Tongue (tissue), 2 donors: Measurements from ENCODE around the gene SLC6A11. TPM values are rescaled to one million over a fixed set of nuclear protein-coding genes. Genes with fewer than 3 reads are reported as not detected.
A peak's percentile ranks its signal among the peaks of the same experiment; 100 is the strongest.

Experiments used
- DNase-seq: peaks from one replicate; pipeline ENCODE4 v3.0.0-alpha.2; 2015
- total RNA-seq: library from RNA; depleted of rRNA; stranded (reverse); fragments of >200 nt; gene quantifications from one replicate; pipeline ENCODE4 v1.2.3, GENCODE V29; 2014

Gene SLC6A11
- total RNA-seq, 1 donor from 2014 or later: 0.21 TPM

GRCh38 chr3:10930666-10931040, 114.6 kb downstream of the SLC6A11 start:
- no peak for DNase-seq

GRCh38 chr3:10932596-10932995, 116.6 kb downstream of the SLC6A11 start:
- DNase-seq: no peak

GRCh38 chr3:10933021-10933420, 117.0 kb downstream of the SLC6A11 start:
- no peak for DNase-seq

DNA sequence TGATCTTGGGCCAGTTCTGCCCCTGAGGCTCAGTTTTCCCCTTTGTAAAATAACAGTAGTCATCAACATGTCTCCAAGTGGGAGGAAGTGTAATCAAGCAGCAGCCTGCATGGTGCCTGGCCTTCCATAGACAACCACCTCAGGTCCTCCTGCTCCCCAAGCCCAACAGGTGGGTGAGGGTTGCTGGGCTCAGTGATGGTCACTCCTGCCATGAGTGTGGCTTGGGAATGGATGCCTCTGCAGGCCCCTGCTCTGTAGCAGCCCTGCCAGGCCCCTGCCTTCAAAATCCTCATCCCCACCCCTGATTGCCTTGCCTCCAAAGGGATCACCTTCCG, 117.4 kb downstream of the SLC6A11 start:
- DNase-seq: no peak

DNA sequence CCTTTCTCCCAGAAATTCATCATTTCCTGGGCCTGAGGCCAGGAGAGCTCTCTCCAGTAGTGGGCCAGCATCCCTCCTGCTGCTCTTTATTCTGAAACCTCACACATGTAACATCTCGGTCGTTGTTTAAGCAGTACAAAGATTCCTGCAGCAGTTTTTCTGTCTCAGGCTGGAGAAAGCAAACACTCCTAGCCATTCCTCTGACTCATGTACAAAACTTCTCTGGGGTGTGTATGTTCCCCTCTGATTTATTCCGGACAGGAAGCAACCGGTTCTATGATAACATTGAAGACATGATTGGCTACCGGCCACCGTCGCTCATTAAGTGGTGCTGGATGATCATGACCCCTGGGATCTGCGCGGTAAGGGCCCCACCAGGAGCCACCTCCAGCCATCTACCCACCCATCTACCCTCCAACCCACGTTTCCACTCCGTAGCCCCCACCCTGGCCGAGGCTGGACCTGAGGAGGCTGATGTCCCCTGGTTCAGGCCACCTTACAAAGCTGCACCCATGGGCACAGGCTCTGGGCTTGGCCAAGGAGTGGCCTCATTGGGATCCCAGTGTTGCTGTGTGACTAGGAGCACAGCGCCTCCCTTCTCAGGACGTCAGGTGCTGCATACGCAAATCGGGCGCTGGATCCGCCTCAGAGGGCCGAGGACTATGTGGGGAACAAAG, 117.9 kb downstream of the SLC6A11 start:
- DNase-seq: no peak

- DNase-seq: no peak
These were observed 119.0 kb downstream of the SLC6A11 start for GRCh38 chr3:10935028-10935427.

- DNase-seq: no peak
These were observed 120.0 kb downstream of the SLC6A11 start for GRCh38 chr3:10935846-10936631.

- DNase-seq: no peak
These were observed 120.7 kb downstream of the SLC6A11 start for GRCh38 chr3:10936686-10937085.

- no peak for DNase-seq
These were observed 121.3 kb downstream of the SLC6A11 start for GRCh38 chr3:10937141-10937825.

DNA sequence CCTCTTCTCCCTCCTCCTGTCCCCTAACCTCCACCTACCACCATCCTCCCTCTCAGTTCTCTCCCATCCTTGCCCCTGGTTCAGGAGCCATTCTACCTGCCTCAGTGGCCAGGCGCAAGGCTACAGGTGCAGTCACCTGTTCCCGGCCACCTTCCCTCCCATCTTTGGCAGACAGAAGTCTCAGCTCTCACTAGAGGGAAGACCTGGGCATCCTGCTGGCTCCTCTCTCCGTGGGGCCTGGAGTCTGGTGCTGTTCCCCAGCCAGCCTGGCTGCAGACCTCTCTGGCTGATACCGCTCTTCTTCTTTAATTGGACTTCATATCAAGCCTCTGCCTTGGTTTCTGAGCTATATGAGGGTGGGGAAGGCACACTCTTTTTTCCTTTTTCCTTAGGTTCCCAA, 123.5 kb downstream of the SLC6A11 start:
- no peak for DNase-seq

GRCh38 chr3:10940106-10940505, 124.1 kb downstream of the SLC6A11 start:
- DNase-seq: no peak

DNA sequence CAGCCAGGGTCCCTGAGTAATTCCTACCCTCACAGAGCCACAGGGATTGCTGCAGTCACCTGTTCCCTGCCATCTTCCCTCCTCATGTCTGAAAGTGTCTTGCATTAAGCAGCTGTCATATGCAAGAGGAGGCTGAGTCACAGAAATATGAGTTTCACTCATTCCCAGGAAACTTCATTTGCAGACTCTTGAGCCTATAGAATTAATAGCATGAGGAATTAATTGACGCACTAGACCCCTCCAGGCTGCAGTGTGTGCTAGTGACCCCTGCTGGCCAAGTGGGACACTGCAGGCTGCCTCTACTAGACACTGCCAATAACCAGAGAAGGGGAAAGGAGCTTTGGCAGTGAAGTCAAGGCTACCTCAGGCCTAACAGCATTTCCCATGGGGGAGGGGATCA, 125.9 kb downstream of the SLC6A11 start:
- DNase-seq: no peak

DNA sequence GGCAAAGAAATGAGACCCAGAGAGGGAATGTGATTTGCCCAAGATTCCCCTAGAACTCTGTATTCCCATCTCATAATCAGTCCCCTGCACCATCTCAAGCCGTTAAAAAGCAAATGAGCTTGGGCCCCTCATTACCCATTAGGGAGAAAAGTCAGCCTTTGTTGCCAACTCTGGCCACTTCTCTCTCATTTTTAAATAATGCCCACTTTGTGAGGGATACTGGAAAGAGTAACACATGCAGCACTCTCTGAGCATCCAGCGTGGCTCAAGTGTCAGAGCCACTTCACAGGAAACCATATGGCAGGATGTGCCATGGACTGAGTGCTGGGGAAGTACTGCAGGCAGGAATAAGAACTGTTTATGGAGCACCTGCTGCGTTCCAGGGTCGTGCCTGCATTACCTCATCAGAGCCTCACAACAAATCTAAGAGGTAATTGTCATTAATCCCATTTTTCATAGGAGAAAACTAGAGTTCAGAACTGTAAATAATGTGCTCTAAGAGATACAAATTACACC, 126.7 kb downstream of the SLC6A11 start:
- no peak for DNase-seq

DNA sequence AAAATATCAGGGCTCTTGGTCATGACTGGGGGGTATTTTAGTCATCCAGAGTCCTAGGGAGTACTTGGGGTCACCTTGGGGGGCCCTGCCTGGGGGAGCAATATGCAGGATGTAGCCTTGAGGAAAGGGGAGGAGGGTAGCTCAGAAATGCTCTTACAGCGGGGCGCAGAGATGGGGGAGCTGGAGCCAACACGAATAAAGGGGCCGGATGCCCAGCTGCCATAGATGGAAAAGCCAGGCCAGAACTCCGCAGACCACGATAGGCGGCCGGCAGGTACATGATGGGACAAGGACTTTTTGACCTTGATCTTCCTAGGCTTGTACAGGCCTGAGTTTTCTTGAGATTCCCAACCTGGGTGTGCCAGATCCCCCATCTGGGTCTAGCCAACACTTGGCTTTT, 128.8 kb downstream of the SLC6A11 start:
- DNase-seq: no peak

GRCh38 chr3:10945683-10946287, 129.8 kb downstream of the SLC6A11 start:
- peak; percentile 77 for DNase-seq

GRCh38 chr3:10946526-10946925, 130.5 kb downstream of the SLC6A11 start:
- DNase-seq: no peak

GRCh38 chr3:10948326-10948725, 132.3 kb downstream of the SLC6A11 start:
- no peak for DNase-seq

GRCh38 chr3:10949197-10949596, 133.2 kb downstream of the SLC6A11 start:
- DNase-seq: no peak

DNA sequence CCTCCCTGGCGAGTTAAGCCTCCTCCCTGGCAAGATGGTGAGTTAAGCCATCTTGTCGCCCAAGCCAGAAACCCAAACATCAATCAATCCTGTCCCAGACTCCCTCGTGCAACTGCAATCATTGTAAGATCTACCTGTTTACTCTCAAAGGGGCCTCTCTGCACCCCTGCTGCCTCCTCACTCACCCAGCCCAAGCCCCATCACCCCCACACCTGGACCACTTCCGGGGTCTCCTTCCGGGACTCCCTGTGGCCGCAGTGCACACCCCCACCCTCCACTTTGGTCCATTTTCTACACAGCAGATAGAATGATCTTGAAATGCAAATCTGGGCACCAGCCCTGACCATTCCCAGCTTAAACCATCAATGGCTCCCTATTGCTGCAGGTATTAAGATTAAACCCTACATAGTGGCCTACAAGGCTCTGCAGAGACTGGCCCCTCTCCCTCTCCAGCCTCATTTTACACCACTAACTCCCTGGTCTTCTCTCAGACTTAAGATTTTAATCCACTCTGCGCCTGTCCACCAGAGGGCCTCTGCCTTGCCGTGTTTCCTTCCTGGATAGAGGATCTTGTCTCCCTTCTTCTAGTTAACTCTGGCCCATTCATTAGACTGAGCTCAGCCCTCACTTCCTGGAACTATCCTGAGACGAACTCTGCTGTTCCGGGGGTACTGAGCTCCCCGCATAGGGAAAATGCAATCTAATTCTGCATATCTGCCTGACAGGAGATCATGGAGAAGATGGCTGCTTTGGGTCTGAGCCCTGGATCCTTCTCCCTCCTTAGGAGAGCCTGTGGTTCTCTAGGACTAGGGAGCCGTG, 134.7 kb downstream of the SLC6A11 start:
- DNase-seq: peak; percentile 71

DNA sequence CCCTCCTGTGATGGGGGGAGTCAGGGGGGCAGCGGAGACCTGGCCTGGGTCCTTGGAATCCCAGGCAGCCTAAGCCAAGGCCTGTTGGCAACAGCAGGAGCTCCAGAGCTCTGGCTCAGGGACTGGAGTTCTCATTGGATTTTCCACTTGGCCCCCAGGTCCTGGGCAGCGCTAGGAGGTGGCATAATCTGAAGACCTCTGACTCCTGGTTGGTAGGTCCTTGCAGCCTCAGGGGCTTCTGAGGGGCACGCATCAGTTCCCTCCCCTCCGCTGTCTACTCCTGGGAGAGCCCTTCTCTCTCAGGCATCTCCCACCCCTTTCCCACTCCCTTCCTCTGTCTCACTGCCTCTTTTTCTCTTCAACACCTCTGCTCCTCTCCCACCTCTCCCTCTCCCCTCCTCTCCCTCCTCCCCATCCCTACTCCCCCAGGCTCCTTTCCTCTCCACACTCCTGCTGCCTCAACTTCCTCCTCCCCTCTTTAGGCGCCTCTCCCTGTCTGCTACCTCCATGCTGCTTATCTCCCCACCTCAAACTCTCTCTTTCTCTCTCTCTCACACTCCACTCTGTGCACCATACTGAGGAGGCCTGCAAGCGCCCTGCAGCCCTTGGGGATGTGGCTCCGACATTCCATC, 135.4 kb downstream of the SLC6A11 start:
- no peak for DNase-seq

- no peak for DNase-seq
These were observed 136.5 kb downstream of the SLC6A11 start for GRCh38 chr3:10952525-10952924.
